DND-41 (cell line): ENCODE measurements around the gene ERBB4.

ENCODE experiments used
- ATAC-seq: fragments of 200-7000 bp; cut with Tn5 transposase; 3 replicates; pipeline ENCODE4 v1.9.1; 2021; ENCODE audit warnings: low read depth; ENCODE audit not compliant: insufficient read depth
- DNase-seq: peaks from one replicate; pipeline ENCODE4 v3.0.0-alpha.2; 2020
- H2AFZ ChIP-seq: 2 replicates; pipeline ENCODE4 v1.6.0; 2012; ENCODE audit warnings: low read depth, low read length
- H3K27ac ChIP-seq: 2 replicates; pipeline ENCODE4 v1.5.1; 2012; ENCODE audit warnings: low read length, inconsistent platforms
- H3K27me3 ChIP-seq: fragments of 200-600 bp; sonication (generic); 2 replicates; pipeline ENCODE4 v1.6.0; 2012; ENCODE audit warnings: low read length, mild to moderate bottlenecking, inconsistent platforms; ENCODE audit not compliant: insufficient read depth, poor library complexity
- H3K36me3 ChIP-seq: 2 replicates; pipeline ENCODE4 v1.5.1; 2012; ENCODE audit warnings: low read length, inconsistent platforms; ENCODE audit not compliant: insufficient read depth
- H3K4me1 ChIP-seq: 2 replicates; pipeline ENCODE4 v1.5.1; 2012; ENCODE audit warnings: mild to moderate bottlenecking, low read length; ENCODE audit not compliant: insufficient read depth
- H3K4me2 ChIP-seq: 2 replicates; pipeline ENCODE4 v1.6.0; 2012; ENCODE audit warnings: mild to moderate bottlenecking, moderate library complexity, low read length, inconsistent platforms; ENCODE audit not compliant: insufficient read depth
- H3K4me3 ChIP-seq, 2 experiments: fragments of 200-600 bp in 1 of 2; shearing (Covaris generic) in 1 of 2; 2 replicates each; pipeline ENCODE4 v1.5.1; 2012 to 2016; ENCODE audit warnings: inconsistent platforms in 2 of 2, low read length in 2 of 2, mild to moderate bottlenecking in 2 of 2, low read depth in 1 of 2, moderate library complexity in 1 of 2
- H3K79me2 ChIP-seq: 2 replicates; pipeline ENCODE4 v1.6.0; 2012; ENCODE audit warnings: low read length, inconsistent platforms; ENCODE audit not compliant: insufficient read depth
- H3K9ac ChIP-seq: 2 replicates; pipeline ENCODE4 v1.6.0; 2012; ENCODE audit warnings: low read depth, mild to moderate bottlenecking, inconsistent platforms, low read length, moderate library complexity
- H3K9me3 ChIP-seq: 2 replicates; pipeline ENCODE4 v1.5.1; 2012; ENCODE audit warnings: low read length, moderate library complexity, mild to moderate bottlenecking, inconsistent platforms; ENCODE audit not compliant: insufficient read depth, severe bottlenecking
- H4K20me1 ChIP-seq: 2 replicates; pipeline ENCODE4 v1.6.0; 2012; ENCODE audit warnings: low read length; ENCODE audit not compliant: insufficient read depth
- CTCF ChIP-seq: IDR thresholded peaks from 2 replicates; pipeline ENCODE4 v1.5.1; 2012; ENCODE audit warnings: borderline replicate concordance, low read length, moderate library complexity, mild to moderate bottlenecking; ENCODE audit not compliant: poor library complexity, severe bottlenecking; ENCODE audit errors: extremely low read depth
- EZH2 ChIP-seq: IDR thresholded peaks from 3 replicates; pipeline ENCODE4 v1.6.1; 2012; ENCODE audit warnings: borderline replicate concordance, low read depth, mild to moderate bottlenecking, moderate library complexity, low read length, inconsistent platforms; ENCODE audit not compliant: severe bottlenecking

ERBB4 gene

DNA sequence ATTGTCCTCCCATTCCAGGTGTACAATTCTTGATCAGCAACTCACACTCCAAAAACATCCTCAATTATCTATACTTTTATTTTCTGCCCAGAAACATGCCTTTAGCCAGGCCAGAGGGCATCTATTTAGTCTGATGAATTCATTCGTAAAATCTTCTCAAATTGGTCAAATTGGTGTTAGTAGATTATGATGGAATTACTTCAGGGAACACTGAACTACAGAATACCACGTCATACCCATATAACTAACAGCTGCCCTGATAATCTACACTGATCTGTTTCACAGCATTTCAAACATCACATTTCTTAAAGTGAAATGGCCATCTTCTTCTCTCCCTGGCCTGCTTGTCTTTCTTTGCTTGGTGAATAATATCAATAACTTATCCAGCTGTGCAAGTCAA lies 1140.8 kb downstream of the ERBB4 start:
- TF ChIP-seq EZH2 (no peak), CTCF (no peak)
- no peak for ATAC-seq

GRCh38 chr2:211396815-211397214 lies 1141.8 kb downstream of the ERBB4 start:
- no peaks in the 10 kb centered on the region for H3K79me2 ChIP-seq
- H3K9ac ChIP-seq = no peak overlapping the region
- H3K27me3 ChIP-seq = no peaks in the 10 kb centered on the region
- DNase-seq (no peak), ATAC-seq (no peak)
- no peaks in the 10 kb centered on the region for H3K36me3 ChIP-seq
- H3K27ac ChIP-seq = no peak overlapping the region
- no peaks in the 10 kb centered on the region for H4K20me1 ChIP-seq
- no peak overlapping the region for H2AFZ ChIP-seq
- H3K4me3 ChIP-seq = no peak overlapping the region
- no peaks in the 10 kb centered on the region for H3K4me1 ChIP-seq
- no peak overlapping the region for H3K4me2 ChIP-seq
- H3K9me3 ChIP-seq = no peaks in the 10 kb centered on the region
- TF ChIP-seq CTCF (no peak), EZH2 (no peak)

More for the DNA sequence above, 1140.8 kb downstream of the ERBB4 start:
- Histone ChIP-seq H3K27me3 (no peaks in the 10 kb centered on the region), H3K4me1 (no peaks in the 10 kb centered on the region), H3K9me3 (no peaks in the 10 kb centered on the region), H3K4me2 (no peak overlapping the region), H2AFZ (no peak overlapping the region), H3K9ac (no peak overlapping the region), H3K27ac (no peak overlapping the region), H3K4me3 (no peak overlapping the region), H4K20me1 (no peaks in the 10 kb centered on the region), H3K79me2 (no peaks in the 10 kb centered on the region), H3K36me3 (no peaks in the 10 kb centered on the region)
- no peak for DNase-seq

GRCh38 chr2:211391189-211391567 lies 1147.4 kb downstream of the ERBB4 start:
- no peak for ATAC-seq
- Histone ChIP-seq H3K9ac (no peak overlapping the region), H3K4me3 (no peak overlapping the region), H2AFZ (no peak overlapping the region), H3K9me3 (no peaks in the 10 kb centered on the region), H3K27ac (no peak overlapping the region), H4K20me1 (no peaks in the 10 kb centered on the region), H3K4me2 (no peak overlapping the region), H3K36me3 (no peaks in the 10 kb centered on the region), H3K27me3 (no peaks in the 10 kb centered on the region), H3K4me1 (no peaks in the 10 kb centered on the region), H3K79me2 (no peaks in the 10 kb centered on the region)
- TF ChIP-seq CTCF = no peak
- no peak for TF ChIP-seq EZH2
- DNase-seq = no peak
